ENCODE results near the gene SDHB.

The SDHB gene

DNA sequence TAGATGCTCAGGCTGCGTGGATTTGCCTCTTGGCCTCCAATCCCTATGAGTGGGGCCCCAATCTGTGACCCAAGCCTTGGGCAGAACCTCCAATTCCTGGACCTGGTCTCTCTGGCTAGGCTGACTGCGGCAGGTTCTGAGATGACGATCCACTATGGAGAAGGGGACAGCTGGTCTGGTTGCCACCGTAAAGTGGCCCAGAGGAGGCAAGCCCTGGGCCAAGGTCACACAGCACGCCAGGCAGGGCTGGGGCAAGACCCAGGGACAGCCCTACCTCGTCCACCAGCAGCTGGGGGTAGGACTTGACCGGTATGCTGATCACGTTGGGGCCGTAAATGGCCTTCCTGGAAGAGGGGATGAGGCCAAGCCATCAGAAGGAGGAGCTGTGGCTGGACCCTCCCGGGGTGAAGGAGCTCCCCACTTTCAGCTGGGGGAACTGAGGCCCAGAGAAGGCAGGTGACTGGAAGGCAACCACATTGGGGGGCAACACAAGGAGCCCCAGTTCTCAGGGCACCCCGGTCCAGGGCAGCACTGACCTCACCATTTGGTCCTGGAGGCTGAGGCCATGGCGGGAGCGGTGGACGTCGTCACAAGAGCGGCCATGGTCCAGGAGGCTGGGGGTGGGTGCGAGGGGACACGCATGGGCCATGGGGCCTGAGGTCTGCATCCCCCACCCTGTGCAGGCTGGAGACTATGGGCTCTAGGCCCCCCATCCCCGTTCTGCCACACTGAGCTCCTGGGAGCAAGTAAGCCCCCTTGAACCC is 51.9 kb downstream of the SDHB start:
- no peaks in the 10 kb centered on the region for H3K27me3 ChIP-seq (ENCODE audit: insufficient read depth, poor library complexity, severe bottlenecking)

DNA sequence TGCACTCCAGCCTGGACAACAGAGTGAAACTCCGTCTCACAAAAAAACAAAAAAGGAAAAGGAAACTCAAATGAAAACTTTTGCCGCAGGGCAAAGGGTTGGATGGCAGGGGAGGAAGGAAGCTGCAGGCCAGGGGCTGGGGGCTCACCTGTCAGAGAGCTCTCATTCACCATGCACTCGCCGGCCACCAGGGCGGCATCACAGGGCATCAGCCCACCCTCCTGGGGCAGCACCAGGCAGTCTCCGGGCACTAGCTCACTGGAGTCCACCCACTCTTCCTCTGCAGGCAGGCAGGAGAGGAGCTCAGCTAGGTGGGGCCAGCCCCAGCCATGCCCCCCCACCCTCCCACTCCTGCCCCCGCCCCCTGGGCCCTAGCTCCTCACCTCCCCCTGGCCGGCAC is 54.0 kb downstream of the SDHB start:
- Histone ChIP-seq H3K27ac (replicated peaks) (no peak overlapping the region), H3K27me3 (ENCODE audit: insufficient read depth, poor library complexity, severe bottlenecking) (no peaks in the 10 kb centered on the region), H3K4me3 (replicated peaks; ENCODE audit: insufficient read depth, low read length) (no peak overlapping the region)
- TF ChIP-seq SPI1 (IDR thresholded peaks at IDR 0.05; ENCODE audit: borderline replicate concordance, low read depth): no peak
- TF ChIP-seq, protein P1, sequence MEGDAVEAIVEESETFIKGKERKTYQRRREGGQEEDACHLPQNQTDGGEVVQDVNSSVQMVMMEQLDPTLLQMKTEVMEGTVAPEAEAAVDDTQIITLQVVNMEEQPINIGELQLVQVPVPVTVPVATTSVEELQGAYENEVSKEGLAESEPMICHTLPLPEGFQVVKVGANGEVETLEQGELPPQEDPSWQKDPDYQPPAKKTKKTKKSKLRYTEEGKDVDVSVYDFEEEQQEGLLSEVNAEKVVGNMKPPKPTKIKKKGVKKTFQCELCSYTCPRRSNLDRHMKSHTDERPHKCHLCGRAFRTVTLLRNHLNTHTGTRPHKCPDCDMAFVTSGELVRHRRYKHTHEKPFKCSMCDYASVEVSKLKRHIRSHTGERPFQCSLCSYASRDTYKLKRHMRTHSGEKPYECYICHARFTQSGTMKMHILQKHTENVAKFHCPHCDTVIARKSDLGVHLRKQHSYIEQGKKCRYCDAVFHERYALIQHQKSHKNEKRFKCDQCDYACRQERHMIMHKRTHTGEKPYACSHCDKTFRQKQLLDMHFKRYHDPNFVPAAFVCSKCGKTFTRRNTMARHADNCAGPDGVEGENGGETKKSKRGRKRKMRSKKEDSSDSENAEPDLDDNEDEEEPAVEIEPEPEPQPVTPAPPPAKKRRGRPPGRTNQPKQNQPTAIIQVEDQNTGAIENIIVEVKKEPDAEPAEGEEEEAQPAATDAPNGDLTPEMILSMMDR (IDR thresholded peaks at IDR 0.05; ENCODE audit: insufficient read depth, low read length): no peak
- TF ChIP-seq POLR2AphosphoS5 (IDR thresholded peaks at IDR 0.05; ENCODE audit: low read depth): no peak
- TF ChIP-seq, protein P2, sequence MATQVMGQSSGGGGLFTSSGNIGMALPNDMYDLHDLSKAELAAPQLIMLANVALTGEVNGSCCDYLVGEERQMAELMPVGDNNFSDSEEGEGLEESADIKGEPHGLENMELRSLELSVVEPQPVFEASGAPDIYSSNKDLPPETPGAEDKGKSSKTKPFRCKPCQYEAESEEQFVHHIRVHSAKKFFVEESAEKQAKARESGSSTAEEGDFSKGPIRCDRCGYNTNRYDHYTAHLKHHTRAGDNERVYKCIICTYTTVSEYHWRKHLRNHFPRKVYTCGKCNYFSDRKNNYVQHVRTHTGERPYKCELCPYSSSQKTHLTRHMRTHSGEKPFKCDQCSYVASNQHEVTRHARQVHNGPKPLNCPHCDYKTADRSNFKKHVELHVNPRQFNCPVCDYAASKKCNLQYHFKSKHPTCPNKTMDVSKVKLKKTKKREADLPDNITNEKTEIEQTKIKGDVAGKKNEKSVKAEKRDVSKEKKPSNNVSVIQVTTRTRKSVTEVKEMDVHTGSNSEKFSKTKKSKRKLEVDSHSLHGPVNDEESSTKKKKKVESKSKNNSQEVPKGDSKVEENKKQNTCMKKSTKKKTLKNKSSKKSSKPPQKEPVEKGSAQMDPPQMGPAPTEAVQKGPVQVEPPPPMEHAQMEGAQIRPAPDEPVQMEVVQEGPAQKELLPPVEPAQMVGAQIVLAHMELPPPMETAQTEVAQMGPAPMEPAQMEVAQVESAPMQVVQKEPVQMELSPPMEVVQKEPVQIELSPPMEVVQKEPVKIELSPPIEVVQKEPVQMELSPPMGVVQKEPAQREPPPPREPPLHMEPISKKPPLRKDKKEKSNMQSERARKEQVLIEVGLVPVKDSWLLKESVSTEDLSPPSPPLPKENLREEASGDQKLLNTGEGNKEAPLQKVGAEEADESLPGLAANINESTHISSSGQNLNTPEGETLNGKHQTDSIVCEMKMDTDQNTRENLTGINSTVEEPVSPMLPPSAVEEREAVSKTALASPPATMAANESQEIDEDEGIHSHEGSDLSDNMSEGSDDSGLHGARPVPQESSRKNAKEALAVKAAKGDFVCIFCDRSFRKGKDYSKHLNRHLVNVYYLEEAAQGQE (IDR thresholded peaks at IDR 0.05; ENCODE audit: insufficient replicate concordance, low read depth): no peak
- TF ChIP-seq GABPA (IDR thresholded peaks at IDR 0.05; ENCODE audit: low read depth): no peak
- DNase-seq (ENCODE audit: low read depth in 1 of 2, low spot score in 1 of 2): no peak

More for the DNA sequence above, 51.9 kb downstream of the SDHB start:
- no peak overlapping the region for H3K4me3 ChIP-seq (replicated peaks; ENCODE audit: insufficient read depth, low read length)
- no peak for DNase-seq (ENCODE audit: low read depth in 1 of 2, low spot score in 1 of 2)
- no peak for TF ChIP-seq SPI1 (IDR thresholded peaks at IDR 0.05; ENCODE audit: borderline replicate concordance, low read depth)
- no peak for TF ChIP-seq GABPA (IDR thresholded peaks at IDR 0.05; ENCODE audit: low read depth)
- TF ChIP-seq, protein P2 (IDR thresholded peaks at IDR 0.05; ENCODE audit: insufficient replicate concordance, low read depth): no peak
- TF ChIP-seq, protein P1 (IDR thresholded peaks at IDR 0.05; ENCODE audit: insufficient read depth, low read length): no peak
- no peak for TF ChIP-seq POLR2AphosphoS5 (IDR thresholded peaks at IDR 0.05; ENCODE audit: low read depth)
- H3K27ac ChIP-seq (replicated peaks): no peak overlapping the region

DNA sequence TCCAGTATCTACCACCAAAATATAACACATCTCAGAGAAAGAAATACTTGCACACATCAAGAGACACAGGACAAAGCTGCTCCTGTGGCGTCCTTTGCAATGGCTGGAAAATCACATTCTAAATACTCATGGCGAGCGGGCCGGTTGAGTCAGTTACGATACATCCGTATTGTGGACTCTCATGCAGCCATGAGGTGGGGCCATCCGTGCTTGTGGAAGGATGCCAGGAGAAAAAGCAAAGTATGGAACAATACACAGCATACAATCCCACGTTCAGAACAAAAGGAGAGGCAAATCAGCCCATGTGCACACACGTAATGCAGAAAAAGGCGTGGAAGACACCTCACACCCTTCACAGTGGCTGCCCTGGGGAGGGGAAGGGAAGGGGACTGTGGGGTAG is 55.2 kb downstream of the SDHB start:
- H3K27ac ChIP-seq (replicated peaks): no peak overlapping the region
- no peak overlapping the region for H3K4me3 ChIP-seq (replicated peaks; ENCODE audit: insufficient read depth, low read length)
- H3K27me3 ChIP-seq (ENCODE audit: insufficient read depth, poor library complexity, severe bottlenecking): no peaks in the 10 kb centered on the region
- no peak for DNase-seq (ENCODE audit: low read depth in 1 of 2, low spot score in 1 of 2)
- no peak for TF ChIP-seq GABPA (IDR thresholded peaks at IDR 0.05; ENCODE audit: low read depth)
- TF ChIP-seq, protein P2 (IDR thresholded peaks at IDR 0.05; ENCODE audit: insufficient replicate concordance, low read depth): no peak

Data from HL-60 (cell line).